NCI-H69 (cell line): ENCODE measurements around the gene PDE3A.
"Not testable (repeated sequence)": the region's sequence is repeated elsewhere in the genome, so short reads cannot be mapped to it uniquely, and the experiment has no call there.

Source experiments
- DNase-seq: peaks from one replicate; lab custom pipeline; 2025; lab: John Stamatoyannopoulos, UW

Gene PDE3A

GRCh38 chr12:20551742-20552442 is 183.6 kb downstream of the PDE3A start:
- DNase-seq: not testable (repeated sequence)

GRCh38 chr12:20552586-20552985 is 184.2 kb downstream of the PDE3A start:
- DNase-seq: not testable (repeated sequence)

- DNase-seq: no peak
Observed at GRCh38 chr12:20555015-20555414, 186.7 kb downstream of the PDE3A start.

GRCh38 chr12:20555771-20556170 is 187.4 kb downstream of the PDE3A start:
- DNase-seq: no peak

GRCh38 chr12:20557096-20557495 is 188.8 kb downstream of the PDE3A start:
- DNase-seq: peak; percentile 31

GRCh38 chr12:20560935-20561334 is 192.6 kb downstream of the PDE3A start:
- DNase-seq: no peak

GRCh38 chr12:20561871-20562270 is 193.5 kb downstream of the PDE3A start:
- no peak for DNase-seq

- peak; percentile 85 for DNase-seq
Observed at GRCh38 chr12:20567413-20567812, 199.1 kb downstream of the PDE3A start.

GRCh38 chr12:20572451-20572850 is 204.1 kb downstream of the PDE3A start:
- no peak for DNase-seq

GRCh38 chr12:20576528-20576927 is 208.2 kb downstream of the PDE3A start:
- DNase-seq: no peak

GRCh38 chr12:20577054-20577453 is 208.7 kb downstream of the PDE3A start:
- no peak for DNase-seq

GRCh38 chr12:20578142-20578541 is 209.8 kb downstream of the PDE3A start:
- DNase-seq: no peak

- DNase-seq: no peak
Observed at GRCh38 chr12:20585055-20585625, 216.8 kb downstream of the PDE3A start.

- peak; percentile 33 for DNase-seq
Observed at GRCh38 chr12:20585913-20586312, 217.6 kb downstream of the PDE3A start.

GRCh38 chr12:20588042-20588441 is 219.7 kb downstream of the PDE3A start:
- peak; percentile 95 for DNase-seq

- DNase-seq: no peak
Observed at GRCh38 chr12:20590570-20590969, 222.2 kb downstream of the PDE3A start.

GRCh38 chr12:20592556-20592955 is 224.2 kb downstream of the PDE3A start:
- DNase-seq: peak; percentile 93

- DNase-seq: no peak
Observed at GRCh38 chr12:20593611-20594010, 225.3 kb downstream of the PDE3A start.

- DNase-seq: peak; percentile 87
Observed at GRCh38 chr12:20596061-20596460, 227.7 kb downstream of the PDE3A start.

- no peak for DNase-seq
Observed at GRCh38 chr12:20599757-20600156, 231.4 kb downstream of the PDE3A start.

- peak; percentile 70 for DNase-seq
Observed at GRCh38 chr12:20601668-20602280, 233.4 kb downstream of the PDE3A start.

- peak; percentile 64 for DNase-seq
Observed at GRCh38 chr12:20602641-20603391, 234.5 kb downstream of the PDE3A start.
